HEK293 (cell line): ENCODE measurements around the gene GRB10.

ENCODE experiments used
- CTCF ChIA-PET: fragments of 350-600 bp; formaldehyde crosslinking; extraction: SDS; loops from one replicate; lab custom pipeline; 2021; ENCODE audit warnings: antibody characterized with exemption; lab: Yijun Ruan, JAX
- POLR2A ChIA-PET: fragments of 300-600 bp; formaldehyde crosslinking; extraction: SDS; loops from one replicate; lab custom pipeline; 2020; ENCODE audit warnings: antibody characterized with exemption, inconsistent platforms; lab: Yijun Ruan, JAX
- H3K27ac ChIP-seq: fragments of 200-500 bp; sonication (Bioruptor generic); 2 replicates; pipeline ENCODE4 v1.5.1; 2014; ENCODE audit warnings: low read depth, low read length, control low read depth, inconsistent platforms; ENCODE audit errors: extremely low read depth
- H3K36me3 ChIP-seq, 2 experiments: fragments of 200-500 bp in 1 of 2; sonication (Bioruptor generic) in 1 of 2; 1 replicate in 1 of 2; 2 replicates in 1 of 2; pipeline ENCODE4 v1.5.1; 2014 to 2017; ENCODE audit warnings: inconsistent platforms in 2 of 2, low read length in 2 of 2; ENCODE audit not compliant: control insufficient read depth in 2 of 2, insufficient read depth in 1 of 2
- H3K4me1 ChIP-seq: fragments of 200-500 bp; sonication (Bioruptor generic); 2 replicates; pipeline ENCODE4 v1.5.1; 2014; ENCODE audit warnings: mild to moderate bottlenecking, low read length, inconsistent platforms; ENCODE audit not compliant: control insufficient read depth, insufficient read depth
- H3K4me3 ChIP-seq: 2 replicates; pipeline ENCODE4 v1.5.1; 2011; ENCODE audit warnings: low read depth, mild to moderate bottlenecking, control low read depth, low read length, moderate library complexity
- H3K9me3 ChIP-seq: fragments of 200-500 bp; sonication (Bioruptor generic); 2 replicates; pipeline ENCODE4 v1.5.1; 2014; ENCODE audit warnings: low read depth, low read length, inconsistent platforms; ENCODE audit not compliant: control insufficient read depth, insufficient read depth
- FEZF1 ChIP-seq: fragments of 450-650 bp; formaldehyde crosslinking; IDR thresholded peaks from 2 replicates; pipeline ENCODE4 v1.5.1; 2016; ENCODE audit warnings: missing biosample characterization, missing genetic modification characterization
- KLF7 ChIP-seq: fragments of 450-650 bp; formaldehyde crosslinking; IDR thresholded peaks from 2 replicates; pipeline ENCODE4 v1.5.1; 2016; ENCODE audit warnings: missing biosample characterization, missing genetic modification characterization, borderline replicate concordance
- KLF9 ChIP-seq: fragments of 450-650 bp; formaldehyde crosslinking; IDR thresholded peaks from 2 replicates; pipeline ENCODE4 v1.5.1; 2016; ENCODE audit warnings: missing biosample characterization, missing genetic modification characterization, low read depth
- MEIS1 ChIP-seq: sonication (generic); formaldehyde crosslinking; IDR thresholded peaks from 2 replicates; pipeline ENCODE4 v1.8.1; 2022; ENCODE audit warnings: missing genetic modification reagents, mild to moderate bottlenecking, borderline replicate concordance
- SALL2 ChIP-seq: fragments of 450-650 bp; formaldehyde crosslinking; IDR thresholded peaks from 2 replicates; pipeline ENCODE4 v1.5.0; 2017; ENCODE audit warnings: missing biosample characterization, mild to moderate bottlenecking, missing genetic modification characterization, borderline replicate concordance
- ZBTB48 ChIP-seq: fragments of 450-650 bp; formaldehyde crosslinking; IDR thresholded peaks from 2 replicates; pipeline ENCODE4 v1.5.1; 2016; ENCODE audit warnings: missing biosample characterization, missing genetic modification characterization
- ZBTB7A ChIP-seq: fragments of 450-650 bp; formaldehyde crosslinking; IDR thresholded peaks from 2 replicates; pipeline ENCODE4 v1.5.1; 2016; ENCODE audit warnings: low read depth, missing biosample characterization, missing genetic modification characterization
- ZBTB8A ChIP-seq: fragments of 450-650 bp; formaldehyde crosslinking; IDR thresholded peaks from 2 replicates; pipeline ENCODE4 v1.5.1; 2016; ENCODE audit warnings: missing biosample characterization, missing genetic modification characterization
- ZNF138 ChIP-seq: fragments of 450-650 bp; formaldehyde crosslinking; IDR thresholded peaks from 2 replicates; pipeline ENCODE4 v1.5.1; 2016; ENCODE audit warnings: missing biosample characterization, missing genetic modification characterization, borderline replicate concordance
- ZNF157 ChIP-seq: fragments of 450-650 bp; formaldehyde crosslinking; IDR thresholded peaks from 2 replicates; pipeline ENCODE4 v1.5.1; 2016; ENCODE audit warnings: missing biosample characterization, missing genetic modification characterization
- ZNF221 ChIP-seq: fragments of 450-650 bp; formaldehyde crosslinking; IDR thresholded peaks from 2 replicates; pipeline ENCODE4 v1.5.1; 2017; ENCODE audit warnings: missing biosample characterization, missing genetic modification characterization, borderline replicate concordance
- ZNF274 ChIP-seq, 2 experiments: fragments of 200-500 bp in 1 of 2; fragments of 450-650 bp in 1 of 2; sonication (Bioruptor generic) in 1 of 2; formaldehyde crosslinking in 1 of 2; IDR thresholded peaks; 2 replicates each; pipeline versions ENCODE4 v1.5.1 to v1.6.1; 2014 to 2016; ENCODE audit warnings: borderline replicate concordance in 1 of 2, inconsistent platforms in 1 of 2, low read length in 1 of 2, missing biosample characterization in 1 of 2, missing genetic modification characterization in 1 of 2
- ZNF335 ChIP-seq: fragments of 450-650 bp; formaldehyde crosslinking; conservative IDR thresholded peaks from 2 replicates; pipeline ENCODE4 v1.5.1; 2016; ENCODE audit warnings: missing biosample characterization, missing genetic modification characterization
- ZNF404 ChIP-seq: fragments of 450-650 bp; formaldehyde crosslinking; IDR thresholded peaks from 2 replicates; pipeline ENCODE4 v1.5.1; 2017; ENCODE audit warnings: missing biosample characterization, missing genetic modification characterization
- ZNF416 ChIP-seq: fragments of 450-650 bp; formaldehyde crosslinking; IDR thresholded peaks from 2 replicates; pipeline ENCODE4 v1.5.1; 2016; ENCODE audit warnings: missing biosample characterization, missing genetic modification characterization
- ZNF529 ChIP-seq: fragments of 450-650 bp; formaldehyde crosslinking; IDR thresholded peaks from 2 replicates; pipeline ENCODE4 v1.5.1; 2017; ENCODE audit warnings: missing genetic modification characterization, missing biosample characterization; ENCODE audit not compliant: insufficient replicate concordance
- ZNF548 ChIP-seq: fragments of 450-650 bp; formaldehyde crosslinking; IDR thresholded peaks from 2 replicates; pipeline ENCODE4 v1.5.1; 2016; ENCODE audit warnings: missing biosample characterization, missing genetic modification characterization
- ZNF843 ChIP-seq: fragments of 450-650 bp; formaldehyde crosslinking; IDR thresholded peaks from 2 replicates; pipeline ENCODE4 v1.5.1; 2016; ENCODE audit warnings: missing biosample characterization, missing genetic modification characterization
- ZSCAN16 ChIP-seq: fragments of 450-650 bp; formaldehyde crosslinking; IDR thresholded peaks from 2 replicates; pipeline ENCODE4 v1.5.1; 2016; ENCODE audit warnings: missing biosample characterization, missing genetic modification characterization
- ZXDB ChIP-seq: fragments of 450-650 bp; formaldehyde crosslinking; IDR thresholded peaks from 2 replicates; pipeline ENCODE4 v1.5.1; 2016; ENCODE audit warnings: missing biosample characterization, missing genetic modification characterization
- TF ChIP-seq, protein P1 (sequence below): fragments of 450-650 bp; formaldehyde crosslinking; IDR thresholded peaks from 2 replicates; pipeline ENCODE4 v1.5.1; 2017; ENCODE audit warnings: missing biosample characterization, missing genetic modification characterization
- TF ChIP-seq, protein P2 (sequence below): fragments of 450-650 bp; formaldehyde crosslinking; IDR thresholded peaks from 2 replicates; pipeline ENCODE4 v1.5.1; 2016; ENCODE audit warnings: missing biosample characterization, missing genetic modification characterization
- TF ChIP-seq, protein P3 (sequence below): fragments of 450-650 bp; formaldehyde crosslinking; IDR thresholded peaks from 2 replicates; pipeline ENCODE4 v1.5.1; 2017; ENCODE audit warnings: missing biosample characterization, missing genetic modification characterization
- TF ChIP-seq, protein P4 (sequence below): fragments of 450-650 bp; formaldehyde crosslinking; IDR thresholded peaks from 2 replicates; pipeline ENCODE4 v1.5.1; 2017; ENCODE audit warnings: missing biosample characterization, missing genetic modification characterization
- TF ChIP-seq, protein P5 (sequence below): fragments of 450-650 bp; formaldehyde crosslinking; IDR thresholded peaks from 2 replicates; pipeline ENCODE4 v1.5.1; 2017; ENCODE audit warnings: missing biosample characterization, missing genetic modification characterization

The GRB10 gene

DNA sequence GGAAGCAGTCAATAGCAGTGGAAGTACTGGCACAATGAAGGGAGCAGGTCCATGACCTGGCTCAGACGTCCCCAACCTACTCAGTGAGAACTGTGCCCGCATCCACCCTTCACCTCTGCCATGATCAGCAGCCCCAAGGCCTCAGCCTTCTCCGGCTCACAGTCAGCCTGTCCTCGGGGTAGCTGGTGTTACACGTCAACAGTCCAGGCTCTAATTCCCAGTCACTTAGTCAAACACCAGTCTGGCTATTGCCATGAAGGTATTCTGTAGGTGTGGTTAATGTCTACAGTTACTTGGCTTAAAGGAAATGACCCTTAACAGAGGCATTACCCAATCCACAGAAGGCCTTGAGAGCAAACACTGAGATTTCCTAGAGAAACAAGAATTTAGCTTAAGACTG is 49.1 kb downstream of the GRB10 start:
- ChIA-PET POLR2A (no interaction called here), CTCF (no interaction called here)
- no peak overlapping the region for H3K4me3 ChIP-seq
- no peak for TF ChIP-seq ZXDB (tag by site-specific recombination)
- no peak for TF ChIP-seq ZNF274 (IDR thresholded peaks at IDR 0.05; ENCODE audit: low read length)
- TF ChIP-seq ZNF274 (tag by site-specific recombination; IDR thresholded peaks at IDR 0.05; ENCODE audit: borderline replicate concordance), result no peak
- no peak for TF ChIP-seq ZBTB8A (tag by site-specific recombination)
- TF ChIP-seq ZBTB7A (tag by site-specific recombination), result no peak
- no peak for TF ChIP-seq KLF9 (tag by site-specific recombination)
- TF ChIP-seq, protein P1, sequence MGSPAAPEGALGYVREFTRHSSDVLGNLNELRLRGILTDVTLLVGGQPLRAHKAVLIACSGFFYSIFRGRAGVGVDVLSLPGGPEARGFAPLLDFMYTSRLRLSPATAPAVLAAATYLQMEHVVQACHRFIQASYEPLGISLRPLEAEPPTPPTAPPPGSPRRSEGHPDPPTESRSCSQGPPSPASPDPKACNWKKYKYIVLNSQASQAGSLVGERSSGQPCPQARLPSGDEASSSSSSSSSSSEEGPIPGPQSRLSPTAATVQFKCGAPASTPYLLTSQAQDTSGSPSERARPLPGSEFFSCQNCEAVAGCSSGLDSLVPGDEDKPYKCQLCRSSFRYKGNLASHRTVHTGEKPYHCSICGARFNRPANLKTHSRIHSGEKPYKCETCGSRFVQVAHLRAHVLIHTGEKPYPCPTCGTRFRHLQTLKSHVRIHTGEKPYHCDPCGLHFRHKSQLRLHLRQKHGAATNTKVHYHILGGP (tag by site-specific recombination), result no peak
- no peak for TF ChIP-seq ZNF548 (tag by site-specific recombination)
- no peak for TF ChIP-seq ZNF843 (tag by site-specific recombination)
- no peak for TF ChIP-seq ZNF335 (tag by site-specific recombination)
- no peak for TF ChIP-seq ZNF138 (tag by site-specific recombination)
- TF ChIP-seq, protein P2, sequence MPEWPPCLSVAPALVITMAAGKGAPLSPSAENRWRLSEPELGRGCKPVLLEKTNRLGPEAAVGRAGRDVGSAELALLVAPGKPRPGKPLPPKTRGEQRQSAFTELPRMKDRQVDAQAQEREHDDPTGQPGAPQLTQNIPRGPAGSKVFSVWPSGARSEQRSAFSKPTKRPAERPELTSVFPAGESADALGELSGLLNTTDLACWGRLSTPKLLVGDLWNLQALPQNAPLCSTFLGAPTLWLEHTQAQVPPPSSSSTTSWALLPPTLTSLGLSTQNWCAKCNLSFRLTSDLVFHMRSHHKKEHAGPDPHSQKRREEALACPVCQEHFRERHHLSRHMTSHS (tag by site-specific recombination), result no peak
- TF ChIP-seq ZNF529 (tag by site-specific recombination), result no peak
- TF ChIP-seq, protein P3, sequence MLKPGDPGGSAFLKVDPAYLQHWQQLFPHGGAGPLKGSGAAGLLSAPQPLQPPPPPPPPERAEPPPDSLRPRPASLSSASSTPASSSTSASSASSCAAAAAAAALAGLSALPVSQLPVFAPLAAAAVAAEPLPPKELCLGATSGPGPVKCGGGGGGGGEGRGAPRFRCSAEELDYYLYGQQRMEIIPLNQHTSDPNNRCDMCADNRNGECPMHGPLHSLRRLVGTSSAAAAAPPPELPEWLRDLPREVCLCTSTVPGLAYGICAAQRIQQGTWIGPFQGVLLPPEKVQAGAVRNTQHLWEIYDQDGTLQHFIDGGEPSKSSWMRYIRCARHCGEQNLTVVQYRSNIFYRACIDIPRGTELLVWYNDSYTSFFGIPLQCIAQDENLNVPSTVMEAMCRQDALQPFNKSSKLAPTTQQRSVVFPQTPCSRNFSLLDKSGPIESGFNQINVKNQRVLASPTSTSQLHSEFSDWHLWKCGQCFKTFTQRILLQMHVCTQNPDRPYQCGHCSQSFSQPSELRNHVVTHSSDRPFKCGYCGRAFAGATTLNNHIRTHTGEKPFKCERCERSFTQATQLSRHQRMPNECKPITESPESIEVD (tag by site-specific recombination), result no peak
- H3K27ac ChIP-seq, result no peak overlapping the region
- no peaks in the 10 kb centered on the region; the same call in 1 of the 2 replicates for H3K9me3 ChIP-seq
- H3K4me1 ChIP-seq, result no peaks in the 10 kb centered on the region
- H3K36me3 ChIP-seq, result no peaks in the 10 kb centered on the region; a peak in 1 of 3 replicates

DNA sequence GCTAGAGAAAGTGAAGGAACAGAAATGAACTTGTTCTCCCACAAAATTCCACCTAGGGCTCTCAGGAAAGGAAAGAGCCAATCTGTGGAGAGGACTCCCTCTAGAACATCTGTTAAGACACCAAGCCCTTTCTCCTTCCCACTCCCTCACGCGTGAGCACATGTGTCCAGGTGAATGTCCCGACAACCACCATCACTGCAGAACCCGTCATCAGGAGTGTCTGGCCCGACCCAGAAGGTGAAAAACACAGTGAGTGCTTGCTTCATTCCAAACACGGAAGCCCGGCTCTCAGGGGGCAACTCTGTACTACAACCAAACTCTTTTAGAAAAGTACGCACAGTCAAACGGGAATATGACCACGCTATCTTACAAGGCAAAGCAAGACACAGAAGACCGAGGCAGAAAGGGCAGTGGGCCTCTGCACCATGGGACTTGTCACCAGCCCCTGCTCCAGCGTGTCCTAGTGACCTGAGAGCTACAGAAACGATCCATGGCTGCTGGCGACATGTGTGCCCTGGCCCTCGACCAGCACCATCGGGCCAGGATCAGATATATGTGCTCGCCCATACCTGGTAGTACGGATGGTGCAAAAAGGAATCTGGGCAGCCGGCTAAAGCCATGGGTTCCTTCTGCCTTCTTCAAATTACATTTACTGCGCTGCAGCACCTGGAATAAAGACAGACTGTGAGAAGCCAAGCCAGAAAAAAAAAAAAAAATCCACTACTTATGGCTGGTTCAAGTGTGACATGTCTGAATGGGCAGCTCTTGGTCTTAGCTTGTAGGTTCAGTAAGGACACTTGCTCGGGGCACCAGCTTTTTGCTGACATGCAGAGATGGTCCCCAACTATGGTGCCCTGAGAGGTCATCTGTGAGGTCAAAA is 50.8 kb downstream of the GRB10 start:
- no peak overlapping the region for H3K27ac ChIP-seq
- H3K4me3 ChIP-seq, result no peak overlapping the region
- TF ChIP-seq ZNF416 (tag by site-specific recombination) (no peak), FEZF1 (tag by site-specific recombination) (no peak), ZSCAN16 (tag by site-specific recombination) (no peak), ZNF221 (tag by site-specific recombination) (no peak), ZNF404 (tag by site-specific recombination) (no peak), ZBTB48 (tag by site-specific recombination) (no peak), MEIS1 (CRISPR knock-in tag) (no peak), KLF7 (no peak), SALL2 (no peak), ZNF157 (tag by site-specific recombination) (no peak), ZNF843 (tag by site-specific recombination) (no peak)
- TF ChIP-seq, protein P4, sequence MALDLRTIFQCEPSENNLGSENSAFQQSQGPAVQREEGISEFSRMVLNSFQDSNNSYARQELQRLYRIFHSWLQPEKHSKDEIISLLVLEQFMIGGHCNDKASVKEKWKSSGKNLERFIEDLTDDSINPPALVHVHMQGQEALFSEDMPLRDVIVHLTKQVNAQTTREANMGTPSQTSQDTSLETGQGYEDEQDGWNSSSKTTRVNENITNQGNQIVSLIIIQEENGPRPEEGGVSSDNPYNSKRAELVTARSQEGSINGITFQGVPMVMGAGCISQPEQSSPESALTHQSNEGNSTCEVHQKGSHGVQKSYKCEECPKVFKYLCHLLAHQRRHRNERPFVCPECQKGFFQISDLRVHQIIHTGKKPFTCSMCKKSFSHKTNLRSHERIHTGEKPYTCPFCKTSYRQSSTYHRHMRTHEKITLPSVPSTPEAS (tag by site-specific recombination), result no peak
- TF ChIP-seq, protein P5, sequence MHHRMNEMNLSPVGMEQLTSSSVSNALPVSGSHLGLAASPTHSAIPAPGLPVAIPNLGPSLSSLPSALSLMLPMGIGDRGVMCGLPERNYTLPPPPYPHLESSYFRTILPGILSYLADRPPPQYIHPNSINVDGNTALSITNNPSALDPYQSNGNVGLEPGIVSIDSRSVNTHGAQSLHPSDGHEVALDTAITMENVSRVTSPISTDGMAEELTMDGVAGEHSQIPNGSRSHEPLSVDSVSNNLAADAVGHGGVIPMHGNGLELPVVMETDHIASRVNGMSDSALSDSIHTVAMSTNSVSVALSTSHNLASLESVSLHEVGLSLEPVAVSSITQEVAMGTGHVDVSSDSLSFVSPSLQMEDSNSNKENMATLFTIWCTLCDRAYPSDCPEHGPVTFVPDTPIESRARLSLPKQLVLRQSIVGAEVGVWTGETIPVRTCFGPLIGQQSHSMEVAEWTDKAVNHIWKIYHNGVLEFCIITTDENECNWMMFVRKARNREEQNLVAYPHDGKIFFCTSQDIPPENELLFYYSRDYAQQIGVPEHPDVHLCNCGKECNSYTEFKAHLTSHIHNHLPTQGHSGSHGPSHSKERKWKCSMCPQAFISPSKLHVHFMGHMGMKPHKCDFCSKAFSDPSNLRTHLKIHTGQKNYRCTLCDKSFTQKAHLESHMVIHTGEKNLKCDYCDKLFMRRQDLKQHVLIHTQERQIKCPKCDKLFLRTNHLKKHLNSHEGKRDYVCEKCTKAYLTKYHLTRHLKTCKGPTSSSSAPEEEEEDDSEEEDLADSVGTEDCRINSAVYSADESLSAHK (tag by site-specific recombination), result no peak
- TF ChIP-seq, all 188 proteins: peak for 0
- Histone ChIP-seq H3K36me3 (no peaks in the 10 kb centered on the region; a peak in 1 of 3 replicates), H3K9me3 (no peaks in the 10 kb centered on the region), H3K4me1 (0 out of 2 replicates have a peak, but pooled peaks cover 2% of the 10 kb centered on the region)
- ChIA-PET CTCF (no interaction called here), POLR2A (no interaction called here)
